T-helper 1 cell treated with Interleukin-12 subunit alpha and Interleukin-12 subunit beta and Interleukin-4 antibody, amounts not matched to agents 30 ng/mL and 1 ng/mL, for 36 hours (primary cell): ENCODE measurements around the gene TMEM9. TPM values are rescaled to one million over a fixed set of nuclear protein-coding genes. Genes with fewer than 3 reads are reported as not detected.

ENCODE experiments used
- intact Hi-C: fragments of 100-400 bp; cut with micrococcal nuclease; formaldehyde crosslinking; loops from one replicate; pipeline ENCODE4 v1.15.1; 2024
- total RNA-seq: library from RNA; stranded (reverse); gene quantifications from 2 replicates; pipeline ENCODE4 v1.2.3, GENCODE V29; 2022

The TMEM9 gene
- total RNA-seq, 1 donor from 2014 or later: 12.5 TPM

DNA sequence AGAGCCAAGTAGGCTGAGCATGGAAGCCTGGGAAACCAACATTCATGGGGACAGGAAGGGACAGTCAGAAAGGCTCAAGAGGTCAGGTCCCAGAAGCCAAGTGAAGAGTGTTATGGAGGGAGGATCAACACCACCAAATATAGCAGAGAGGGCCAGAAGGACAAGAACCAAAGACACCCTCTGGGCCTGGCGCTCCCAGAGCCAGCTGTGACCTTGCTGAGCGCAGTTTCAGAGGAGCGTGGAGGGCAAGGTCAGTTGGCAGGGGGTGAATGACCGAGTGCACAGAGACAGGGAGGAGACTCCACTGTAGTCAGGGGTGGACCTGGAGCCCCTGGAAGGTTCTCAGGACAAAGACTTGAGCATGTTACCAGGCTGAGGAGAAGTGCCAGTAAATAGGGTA lies 22.9 kb downstream of the TMEM9 start:
- intact Hi-C loops: no loop called here

GRCh38 chr1:201128962-201129361 lies 25.3 kb downstream of the TMEM9 start:
- intact Hi-C loops: no loop called here

DNA sequence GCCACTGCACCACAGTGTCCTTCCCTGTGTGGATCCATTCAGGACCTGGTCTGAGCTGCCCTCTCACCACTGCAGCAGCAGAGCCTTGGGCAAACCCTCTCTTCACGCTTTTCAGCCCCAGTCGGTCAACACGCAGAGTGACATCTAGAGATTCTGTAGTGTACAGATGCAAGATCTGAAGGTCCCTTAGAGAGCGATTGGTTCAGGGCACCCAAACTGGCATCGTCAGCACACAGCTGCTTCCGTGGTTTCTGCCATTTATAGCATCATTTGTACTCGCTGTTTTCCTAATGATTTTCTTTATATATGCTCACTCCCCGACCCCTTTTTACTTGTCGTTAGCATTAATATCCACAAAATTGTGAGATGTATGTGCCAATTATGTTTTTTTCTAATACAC lies 25.8 kb downstream of the TMEM9 start:
- intact Hi-C loops: no loop called here

DNA sequence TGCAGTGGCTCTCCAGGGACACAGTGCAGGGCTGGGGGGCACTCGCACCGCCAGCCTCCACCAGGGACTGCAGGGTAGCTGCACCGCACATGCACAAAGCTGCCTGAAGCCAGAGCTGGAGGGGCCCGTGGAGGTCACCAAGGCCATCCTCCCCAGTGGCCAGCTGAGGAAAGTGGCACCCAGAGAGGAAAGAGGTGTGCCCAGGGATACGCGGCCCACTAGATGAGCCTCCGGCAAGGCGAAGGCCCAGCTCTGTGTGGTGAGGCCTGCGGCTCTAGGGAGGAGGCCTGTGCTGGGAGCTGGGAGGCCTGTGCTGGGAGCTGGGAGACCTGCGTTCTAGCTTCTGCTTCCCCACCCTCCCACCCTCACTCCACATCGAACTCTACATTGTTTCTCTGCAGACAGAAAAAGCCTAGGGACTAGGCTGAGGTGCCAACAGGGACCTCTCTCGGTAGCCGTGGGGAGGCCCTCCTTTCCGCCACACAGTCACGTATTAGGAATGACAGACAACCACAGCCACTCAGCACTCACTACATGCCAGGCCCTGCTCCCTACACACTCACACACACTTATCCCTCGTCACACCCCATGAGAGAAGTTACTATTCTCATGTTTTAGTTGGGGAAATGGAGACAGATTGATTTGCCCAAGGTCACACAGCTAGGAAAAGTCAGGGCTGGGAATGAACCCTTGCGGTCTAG lies 26.4 kb downstream of the TMEM9 start:
- intact Hi-C loops: no loop called here

- intact Hi-C loops: no loop called here
Measured at GRCh38 chr1:201126832-201127754, 27.2 kb downstream of the TMEM9 start, which contains the start of gene ASCL5. ASCL5 (minus strand) TSS chr1:201127184; CDS start chr1:201115372, 11,812 bp downstream.

DNA sequence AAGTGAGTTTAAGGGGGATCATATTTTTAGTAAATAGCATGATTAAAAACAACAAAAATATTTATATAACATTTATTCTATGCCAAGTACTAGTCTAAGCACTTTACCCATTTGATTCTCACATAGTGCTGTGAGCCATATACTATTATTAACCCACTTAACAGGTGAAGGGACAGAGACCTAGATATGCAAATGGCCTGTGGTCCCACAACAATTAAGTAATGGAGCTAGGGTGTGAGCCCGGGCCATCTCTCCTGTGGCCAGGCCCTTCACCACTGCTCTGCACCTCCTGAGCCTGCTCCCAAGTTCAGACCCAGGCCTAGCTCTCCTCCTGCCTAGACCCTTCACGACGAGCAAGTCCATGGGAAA lies 27.8 kb downstream of the TMEM9 start:
- intact Hi-C loops: no loop called here

DNA sequence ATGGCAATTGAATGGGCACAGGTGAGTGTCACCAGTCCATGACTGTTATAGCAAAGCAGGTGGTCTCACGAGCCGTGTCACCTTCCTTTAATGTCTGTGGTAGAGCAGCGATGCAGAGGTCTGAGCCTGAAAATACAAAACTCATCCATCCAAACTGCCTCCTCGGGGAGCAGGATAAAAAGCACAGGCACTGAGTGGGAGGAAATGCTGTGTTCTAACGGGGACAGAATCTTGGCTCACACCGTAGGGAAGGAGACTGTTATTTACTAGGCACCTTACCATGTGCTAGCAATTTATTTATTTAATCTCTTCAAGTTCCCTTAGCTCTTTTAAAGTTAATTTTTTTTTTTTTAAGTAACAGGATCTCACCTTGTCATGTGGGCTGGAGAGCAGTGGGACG lies 28.5 kb downstream of the TMEM9 start:
- intact Hi-C loops: no loop called here

- intact Hi-C loops: no loop called here
Measured at GRCh38 chr1:201125019-201125418, 29.3 kb downstream of the TMEM9 start.

DNA sequence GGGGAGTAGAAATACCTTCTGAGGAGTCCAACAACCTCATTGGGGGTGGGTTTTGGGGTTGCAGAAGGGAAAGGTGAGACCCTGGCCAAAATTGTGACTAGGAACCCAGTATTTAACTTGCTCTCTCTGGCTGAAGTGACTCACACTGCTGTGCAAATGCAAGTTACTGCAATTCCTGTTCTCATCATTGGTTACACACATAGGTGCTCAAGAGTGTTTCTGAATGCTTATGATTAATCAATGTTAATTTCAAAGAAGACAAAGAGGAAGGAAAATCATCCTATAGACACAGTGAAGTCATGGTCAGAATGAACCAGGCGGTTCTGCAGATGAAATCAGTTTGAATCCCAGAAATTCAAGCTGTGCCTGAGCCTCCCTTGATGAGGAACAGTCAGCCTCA lies 30.4 kb downstream of the TMEM9 start:
- intact Hi-C loops: no loop called here

DNA sequence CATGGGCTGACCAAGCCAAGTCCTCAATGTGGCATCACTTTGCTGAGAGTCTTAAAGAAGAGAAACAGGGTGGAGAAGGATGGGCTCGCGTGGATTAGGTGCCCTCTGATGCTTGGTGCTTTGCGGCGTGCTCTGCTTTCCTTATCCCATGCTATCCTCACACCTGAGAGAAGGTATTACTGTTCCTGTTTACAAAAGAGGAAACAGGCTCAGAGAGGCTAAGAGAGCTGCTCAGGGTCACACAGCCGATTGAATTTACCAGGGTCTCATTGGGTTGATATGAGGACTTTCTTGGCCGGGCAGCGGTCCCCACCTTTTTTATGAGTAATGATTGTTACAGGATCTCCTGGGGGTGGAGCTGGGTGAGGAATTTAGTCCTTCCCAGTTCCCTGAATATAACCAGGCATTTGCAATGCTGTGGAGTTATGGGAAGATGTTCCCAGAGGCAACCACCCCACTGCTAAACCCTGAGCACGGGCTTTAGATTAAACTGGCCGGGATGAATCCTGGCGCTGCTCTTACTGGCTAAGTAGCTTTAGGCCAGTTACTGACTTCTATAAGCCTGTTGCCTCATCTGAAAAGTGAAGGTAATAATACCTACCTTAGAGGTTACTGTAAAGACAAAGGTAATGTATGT lies 31.8 kb downstream of the TMEM9 start:
- intact Hi-C loops: no loop called here

DNA sequence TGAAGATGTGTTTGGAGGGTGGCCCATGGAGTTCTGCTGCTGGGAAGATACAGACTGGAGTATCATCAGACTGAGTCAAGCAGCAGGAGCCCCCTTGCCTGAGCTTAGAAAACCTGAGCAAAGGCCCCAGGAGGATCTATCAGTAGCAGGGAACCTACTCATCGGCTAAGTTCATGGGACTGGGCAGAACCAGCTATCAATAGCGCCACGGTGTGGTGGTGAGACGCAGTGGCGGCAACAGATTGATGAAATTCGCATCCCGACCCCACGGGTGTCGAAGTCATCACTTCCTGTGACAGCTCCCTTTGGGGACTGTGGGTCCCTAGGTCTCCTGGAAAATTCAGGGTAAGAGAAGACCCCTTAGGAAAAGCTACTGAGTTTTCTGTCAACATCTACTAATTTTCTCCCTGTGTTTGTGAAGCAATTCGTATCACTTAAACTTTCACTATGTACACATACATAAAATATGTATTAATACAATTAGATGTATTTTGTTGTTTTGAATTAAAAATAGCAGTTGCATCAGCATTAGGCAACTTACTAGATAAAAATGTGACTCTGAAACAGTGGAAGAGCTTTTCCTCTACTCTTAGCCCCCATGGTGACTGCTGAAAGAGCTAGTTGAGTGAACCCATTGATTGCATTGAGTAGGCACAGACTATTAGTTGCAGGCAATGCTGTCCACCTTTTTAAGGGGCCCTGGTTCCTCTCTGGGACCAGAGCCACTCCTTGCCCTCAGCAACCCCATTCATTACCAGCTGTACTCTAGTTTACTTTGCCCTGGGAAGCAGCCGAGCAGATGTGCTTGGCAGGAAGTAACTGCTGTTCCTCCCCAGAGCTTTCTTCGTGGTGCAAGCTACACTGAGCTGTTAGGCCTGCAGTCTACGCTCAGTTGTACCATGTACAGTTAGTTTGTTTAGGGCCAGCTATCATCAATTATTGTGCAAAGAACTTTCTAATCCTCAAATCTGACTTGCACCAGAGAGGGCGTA lies 34.8 kb downstream of the TMEM9 start:
- intact Hi-C loops: loop anchor here (1.0 kb wide), 1 partner anchor 147 kb away; no protein-coding TSS in a partner anchor

DNA sequence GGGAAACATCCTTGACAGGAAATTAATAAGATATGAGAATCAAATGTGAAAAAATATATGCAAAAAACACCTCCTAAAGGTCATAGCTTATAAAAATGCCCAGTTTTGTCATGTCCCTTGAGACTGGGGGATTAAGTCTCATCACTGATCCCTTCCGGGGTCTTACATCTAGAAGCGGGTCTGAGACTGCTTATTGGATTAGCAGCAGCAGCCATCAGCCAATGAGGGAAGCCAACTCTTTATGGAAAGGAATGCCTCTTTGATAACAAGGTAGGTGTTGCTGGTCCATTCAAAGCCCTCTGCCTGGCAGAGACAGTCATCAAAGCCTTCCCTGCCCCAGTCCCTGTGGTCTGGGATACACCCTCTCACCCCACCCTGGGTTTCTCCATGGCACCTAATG lies 38.2 kb downstream of the TMEM9 start:
- intact Hi-C loops: no loop called here

- intact Hi-C loops: no loop called here
Measured at GRCh38 chr1:201115390-201115937, 38.8 kb downstream of the TMEM9 start.

- intact Hi-C loops: loop anchor here (1.0 to 5.0 kb wide), 7 partner anchors 28 to 555 kb away; partner anchors contain the start of gene TMEM9
Measured at GRCh38 chr1:201114245-201115131, 39.8 kb downstream of the TMEM9 start.

DNA sequence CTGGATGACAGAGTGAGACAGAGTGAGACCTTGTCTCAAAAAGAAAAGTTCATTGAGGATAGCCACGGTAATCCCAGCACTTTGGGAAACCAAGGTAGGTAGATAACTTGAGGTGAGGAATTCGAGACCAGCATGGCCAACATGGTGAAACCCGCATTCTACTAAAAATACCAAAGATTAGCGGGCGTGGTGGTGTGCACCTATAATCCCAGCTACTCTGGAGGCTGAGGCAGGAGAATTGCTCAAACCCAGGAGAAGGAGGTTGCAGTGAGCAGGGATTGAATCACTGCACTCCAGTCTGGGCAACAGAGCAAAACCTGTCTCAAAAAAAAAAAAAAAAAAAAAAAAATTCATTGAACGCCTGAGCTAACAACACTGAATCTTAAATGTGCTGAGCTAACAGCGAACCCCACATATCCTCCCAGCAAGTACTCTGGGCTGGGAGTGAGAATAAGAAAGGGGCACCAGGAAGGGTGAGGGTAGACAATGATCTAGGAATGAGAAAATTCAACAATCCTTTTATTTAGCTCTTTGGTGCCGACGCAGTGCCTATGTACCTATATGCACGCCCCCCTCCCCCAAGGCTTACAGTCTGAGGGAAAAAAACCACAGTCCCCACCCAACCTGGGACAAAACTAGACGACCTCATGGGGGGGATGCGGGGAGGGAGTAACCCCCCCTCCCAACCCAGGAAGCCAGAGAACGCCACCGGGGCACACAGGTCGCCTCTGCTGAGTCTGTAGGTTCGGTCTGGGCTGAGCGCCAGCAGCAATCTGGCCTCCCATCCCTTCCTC lies 40.6 kb downstream of the TMEM9 start:
- intact Hi-C loops: loop anchor here (1.0 to 5.0 kb wide), 7 partner anchors 27 to 554 kb away; partner anchors contain the start of gene TMEM9

DNA sequence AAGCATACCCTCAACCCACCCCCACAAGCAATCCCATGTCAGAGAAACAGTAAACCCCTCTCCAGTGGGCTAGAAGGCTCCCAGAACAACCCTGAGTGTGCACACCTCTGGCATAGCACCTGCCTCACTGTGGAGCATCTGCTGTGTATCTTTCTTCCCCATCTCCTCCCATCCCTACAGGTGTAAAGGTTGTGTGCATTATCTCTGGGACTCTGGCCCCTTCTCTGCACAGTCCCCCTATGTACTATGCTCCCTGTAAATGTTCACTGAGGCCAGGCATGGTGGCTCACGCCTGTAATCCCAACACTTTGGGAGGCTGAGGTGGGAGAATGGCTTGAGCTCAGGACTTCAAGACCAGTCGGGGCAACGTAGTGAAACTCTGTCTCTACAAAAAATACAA lies 41.3 kb downstream of the TMEM9 start:
- intact Hi-C loops: loop anchor here (5.0 kb wide), 1 partner anchor 226 kb away; no protein-coding TSS in a partner anchor

DNA sequence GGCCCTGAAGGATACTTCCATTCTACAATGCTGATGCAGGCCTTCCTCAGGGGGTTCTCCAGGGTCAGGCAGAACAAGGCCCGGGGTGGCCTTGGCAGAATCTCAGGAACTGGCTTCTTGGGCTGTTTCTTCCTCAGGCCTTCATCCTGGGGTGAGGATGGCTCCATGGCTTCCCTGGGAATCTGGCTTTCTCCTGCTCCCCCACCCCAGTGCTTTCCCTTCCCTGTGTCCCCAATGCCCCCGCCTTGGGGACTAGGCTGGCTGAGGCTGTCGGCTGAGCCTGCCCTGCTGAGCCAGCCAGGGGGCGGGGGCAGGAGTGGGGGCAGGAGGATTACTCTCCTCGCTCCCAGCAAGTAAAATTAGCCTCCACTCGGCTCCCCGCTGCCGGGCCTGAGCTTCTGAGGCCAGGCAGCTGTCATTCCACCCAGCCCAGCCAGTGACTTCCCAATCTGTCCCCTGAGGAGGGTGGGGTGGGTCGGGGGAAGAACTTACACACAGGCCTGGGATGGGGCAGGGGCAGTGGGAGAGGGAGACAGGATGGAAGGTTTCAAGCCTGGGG lies 42.0 kb downstream of the TMEM9 start, which contains the start of gene CACNA1S:
Gene CACNA1S, minus strand, starts transcription at position 254 of the 559 bp plus-strand sequence. Its CDS starts 87 bp downstream, at position 167.
- intact Hi-C loops: loop anchor here (5.0 kb wide), 1 partner anchor 225 kb away; no protein-coding TSS in a partner anchor

- intact Hi-C loops: loop anchor here (5.0 kb wide), 1 partner anchor 224 kb away; no protein-coding TSS in a partner anchor
Measured at GRCh38 chr1:201111672-201112071, 42.6 kb downstream of the TMEM9 start.
